ENCODE data around the gene INAVA. TPM values are rescaled to one million over a fixed set of nuclear protein-coding genes. Genes with fewer than 3 reads are reported as not detected.

INAVA gene
- total and polyA plus RNA-seq, 10 of the 15 experiments (the other 5 are each of a cell fraction or from before 2014, with no cell fraction given) = 3.6 to 15.4 (median 9.5) TPM

DNA sequence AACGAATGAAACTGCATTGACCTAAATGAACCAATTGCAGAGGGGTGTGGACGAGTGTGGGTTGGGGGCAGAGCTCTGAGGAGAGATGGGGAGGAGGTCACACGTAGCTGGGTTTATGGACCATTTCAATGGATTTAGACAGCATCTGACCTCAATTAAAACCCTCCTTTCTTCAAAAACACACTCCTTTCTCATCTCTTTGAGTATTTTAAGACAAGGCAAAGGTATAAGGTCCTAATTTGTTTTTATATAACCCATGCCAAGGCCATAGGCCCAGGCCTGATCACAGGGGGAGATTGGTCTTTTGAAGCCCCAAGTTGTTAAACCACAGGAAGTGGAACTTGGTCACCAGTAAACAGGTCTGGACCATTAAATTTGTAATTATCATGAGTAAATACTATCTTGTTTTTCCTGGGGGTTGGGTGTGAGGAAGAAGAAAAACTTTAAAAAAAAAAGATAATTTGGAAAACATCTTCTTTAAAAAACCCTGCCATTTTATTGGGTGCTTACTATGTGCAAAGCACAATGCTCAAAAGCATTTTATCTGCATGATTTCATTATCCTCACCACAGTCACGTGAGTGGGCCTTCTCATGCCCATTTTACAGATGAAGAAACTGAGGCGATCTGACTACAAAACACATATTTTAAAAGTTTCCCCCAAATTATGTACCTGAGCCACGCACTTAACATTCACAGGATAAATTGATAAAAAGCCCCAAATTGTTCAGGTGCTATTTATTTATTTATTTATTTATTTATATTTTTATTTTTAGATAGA, 8.9 kb upstream of the INAVA start (continued):
- TF ChIP-seq PRDM15 (CRISPR knock-in tag; IDR thresholded peaks at IDR 0.05) (no peak), ZNF217 (IDR thresholded peaks at IDR 0.05) (peak; percentile 74; the same call in 1 of the 2 replicates), IRF4 (IDR thresholded peaks at IDR 0.05; ENCODE audit: low read depth, low read length) (no peak), POLR2AphosphoS5 (IDR thresholded peaks at IDR 0.05; ENCODE audit: low read length) (no peak), ETV6 (conservative IDR thresholded peaks at IDR 0.05 in 1 of 2, IDR thresholded peaks at IDR 0.05 in 1 of 2; ENCODE audit: borderline replicate concordance in 1 of 2, low read depth in 1 of 2) (no peak), RAD51 (IDR thresholded peaks at IDR 0.05) (peak; percentile 64; the same call in 1 of the 2 replicates), PAX5 (IDR thresholded peaks at IDR 0.05; ENCODE audit: borderline replicate concordance, low read depth, low read length) (no peak), TCF12 (IDR thresholded peaks at IDR 0.05; ENCODE audit: low read depth, low read length) (no peak), TCF7 (IDR thresholded peaks at IDR 0.05; ENCODE audit: borderline replicate concordance) (no peak), MTA3 (IDR thresholded peaks at IDR 0.05; ENCODE audit: borderline replicate concordance, low read length) (no peak), CEBPZ (IDR thresholded peaks at IDR 0.05; ENCODE audit: low read depth, low read length) (no peak), MLLT1 (IDR thresholded peaks at IDR 0.05) (0 out of 2 replicates have a peak, but pooled peaks have one; percentile 13), ZBTB4 (CRISPR knock-in tag; IDR thresholded peaks at IDR 0.05) (no peak), ESRRA (IDR thresholded peaks at IDR 0.05; ENCODE audit: low read length) (no peak), GATAD2B (conservative IDR thresholded peaks at IDR 0.05; ENCODE audit: low read depth) (peak; percentile 40; the same call in 1 of the 2 replicates), PML (IDR thresholded peaks at IDR 0.05; ENCODE audit: low read length) (no peak), BCL11A (IDR thresholded peaks at IDR 0.05; ENCODE audit: low read depth, low read length) (no peak), JUND (IDR thresholded peaks at IDR 0.05; ENCODE audit: low read depth, low read length) (no peak), ATF7 (IDR thresholded peaks at IDR 0.05; ENCODE audit: low read depth) (no peak; the same call in 1 of the 2 replicates)

Data from GM12878 (cell line).